GM04504 (cell line): Measurements from ENCODE around the gene HSP90AB1.

Experiments
- DNase-seq: peaks from one replicate; pipeline ENCODE4 v3.0.0-alpha.2; 2012; ENCODE audit warnings: low read depth

The HSP90AB1 gene

DNA sequence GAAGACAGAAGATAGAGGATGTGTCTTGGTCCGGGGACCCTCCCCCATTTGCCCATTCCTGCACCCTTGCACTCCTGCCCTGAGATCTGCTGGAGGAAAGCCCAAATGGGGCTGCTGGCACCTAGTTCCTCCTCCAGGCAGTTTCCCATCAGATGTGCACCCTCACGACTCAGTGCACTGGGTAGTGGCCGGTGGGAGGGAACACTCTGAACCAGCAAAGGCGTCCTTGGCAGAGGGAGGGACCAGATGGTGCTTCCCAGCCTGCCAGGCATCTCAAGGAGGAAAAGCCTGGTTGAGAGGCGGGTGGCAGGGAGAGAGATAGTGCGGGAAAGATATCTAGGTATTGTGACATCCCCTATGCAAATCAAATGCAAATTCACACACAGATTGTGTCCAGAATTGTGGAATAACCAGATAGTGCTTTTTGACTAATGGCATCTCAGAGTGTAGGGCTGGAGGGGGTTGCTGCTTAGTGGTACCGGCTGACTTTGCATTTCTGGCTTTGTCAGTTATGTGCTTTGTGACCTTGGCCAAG lies 42.9 kb downstream of the HSP90AB1 start:
- DNase-seq: no peak

DNA sequence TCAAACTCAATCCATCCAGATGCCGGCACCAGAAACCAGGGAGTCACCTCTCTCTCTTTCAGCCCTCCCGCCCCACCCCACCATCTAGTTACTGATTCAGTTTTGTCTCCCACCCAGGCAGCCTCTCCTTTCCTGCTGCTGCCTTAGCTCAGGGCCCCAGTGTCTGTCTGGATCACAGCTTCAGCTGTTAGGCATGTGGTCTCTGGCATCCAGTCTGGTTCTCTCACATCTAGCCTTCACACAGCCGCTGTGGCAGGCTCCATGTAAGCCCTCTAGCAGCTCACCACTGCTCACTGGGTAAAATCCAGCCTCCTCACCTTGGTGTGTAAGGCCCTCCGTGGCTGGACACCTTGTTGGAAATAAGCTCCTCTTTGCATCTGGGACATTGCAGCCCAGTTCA lies 44.9 kb downstream of the HSP90AB1 start:
- no peak for DNase-seq

DNA sequence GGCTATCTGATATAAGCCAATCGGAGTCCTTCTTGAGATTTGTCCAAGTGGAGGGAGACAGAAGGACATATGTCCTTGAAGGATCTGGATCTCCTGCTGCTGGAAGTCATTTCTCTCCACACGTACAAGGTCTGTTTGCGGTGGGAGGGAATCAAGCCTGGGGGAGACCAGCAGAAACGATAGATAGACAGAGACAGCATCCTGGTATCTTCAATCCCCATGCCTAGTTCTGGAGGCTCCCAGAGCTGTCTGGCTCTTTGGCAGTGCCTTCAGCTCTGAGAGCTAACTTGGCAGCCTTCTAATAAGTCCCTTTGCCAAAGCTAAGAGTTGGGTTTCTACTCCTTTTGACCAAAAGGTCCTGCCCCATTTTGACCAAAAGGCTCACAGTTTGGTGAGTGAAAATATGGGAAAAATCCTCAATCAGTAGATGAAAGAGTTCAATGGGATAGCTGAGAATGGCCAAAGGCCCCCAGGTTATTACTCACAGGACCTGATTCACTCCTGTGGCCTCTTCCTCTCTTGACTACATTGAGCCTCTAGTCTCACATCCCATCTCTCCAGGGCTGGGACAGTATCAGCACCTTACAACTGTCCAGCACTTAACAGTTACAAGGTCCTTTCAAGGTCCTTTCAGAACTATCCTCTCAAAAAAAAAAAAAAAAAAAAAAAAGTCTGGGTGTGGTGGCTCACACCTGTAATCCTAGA lies 45.9 kb downstream of the HSP90AB1 start:
- no peak for DNase-seq

DNA sequence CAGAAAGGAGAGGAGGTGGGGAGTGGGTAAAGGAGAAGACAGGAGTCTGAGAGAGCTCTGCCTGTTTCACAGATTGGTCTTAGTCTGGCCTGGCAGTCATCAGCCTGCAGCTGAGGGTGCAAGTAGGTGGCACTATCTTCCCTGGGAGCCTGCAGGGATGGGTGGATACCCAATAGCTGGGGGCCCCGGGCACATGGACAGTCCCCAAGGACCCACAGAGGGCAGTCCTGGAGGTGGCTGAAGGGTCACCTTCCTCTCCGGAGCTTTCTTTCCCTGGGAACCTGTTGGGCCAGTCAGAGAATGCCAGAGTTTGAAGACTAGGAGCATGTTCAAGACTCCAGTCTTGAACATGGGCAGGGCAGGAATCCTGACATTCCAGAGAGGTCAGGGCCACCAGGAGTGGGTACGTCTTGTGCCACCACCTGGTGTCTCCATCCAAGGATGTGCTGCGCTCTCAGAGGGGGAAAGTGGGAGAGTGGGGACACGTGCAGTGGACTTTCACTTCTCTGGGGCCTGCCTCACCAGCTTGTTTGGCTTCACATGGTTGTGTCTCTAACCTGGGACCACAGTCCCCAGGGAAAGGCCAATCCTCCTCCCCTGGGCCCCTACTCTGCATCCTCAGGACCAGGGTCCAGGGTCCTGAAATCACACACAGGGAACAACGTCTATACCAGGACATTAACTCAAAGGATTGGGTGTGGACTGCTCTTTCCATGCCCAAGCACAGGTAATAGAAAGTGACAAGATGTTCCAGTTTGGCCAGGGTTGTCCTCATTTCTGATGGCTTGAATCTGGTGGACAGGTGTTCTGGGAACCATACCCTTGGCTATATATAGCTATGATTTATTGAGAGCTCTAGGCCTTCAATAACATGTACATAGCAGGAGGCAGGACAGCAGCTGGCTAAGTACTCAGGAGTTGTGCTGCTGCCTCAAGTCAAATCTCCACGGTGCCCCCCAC lies 48.2 kb downstream of the HSP90AB1 start:
- DNase-seq: no peak

DNA sequence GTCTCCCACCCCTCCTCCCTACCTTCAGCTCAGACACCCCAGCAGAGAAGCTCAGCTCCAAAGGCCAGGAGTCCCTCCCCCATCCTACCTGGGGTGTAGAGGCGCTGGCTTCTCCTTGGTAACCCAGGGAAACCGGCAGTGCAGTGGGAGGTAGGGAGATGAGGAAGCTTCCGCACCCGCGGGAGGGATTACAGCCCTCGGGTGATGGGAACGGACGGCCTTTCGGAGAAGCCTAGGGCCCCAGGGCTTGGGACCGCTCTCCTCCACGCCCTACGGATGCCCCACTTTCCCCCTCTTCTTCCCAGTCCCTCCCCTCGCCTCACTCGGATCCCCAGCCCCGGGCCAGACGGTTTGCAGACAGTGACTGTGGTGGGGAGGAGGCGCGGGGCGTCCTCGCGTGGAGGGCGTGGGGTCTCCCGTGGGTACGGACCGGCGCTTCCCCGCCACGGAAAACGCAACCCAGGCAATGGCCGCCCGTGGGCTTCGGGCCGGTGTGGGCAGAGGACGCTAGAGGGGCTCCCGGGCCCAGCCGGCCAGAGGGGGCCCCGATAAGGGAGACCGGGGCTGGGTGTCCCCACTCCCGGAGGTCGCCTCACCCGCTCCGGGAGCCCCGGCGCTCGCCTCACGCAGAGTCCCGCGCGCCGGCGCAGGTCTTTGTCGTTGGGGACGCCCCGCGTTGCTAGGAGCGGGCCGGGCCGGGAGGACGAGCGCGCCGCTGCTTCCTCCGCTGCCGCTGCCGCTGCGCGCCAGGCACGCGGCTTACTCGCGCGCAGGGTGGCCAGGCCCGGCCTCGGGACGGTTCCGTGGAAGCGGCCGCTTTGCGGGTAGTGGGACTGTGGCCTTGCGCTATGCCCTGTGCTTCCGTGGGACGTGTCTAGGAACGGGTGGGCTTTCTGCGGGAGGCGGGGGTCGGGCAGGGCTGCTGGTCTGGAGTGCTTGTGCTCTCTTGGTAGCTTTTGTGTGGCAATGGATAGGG lies 50.5 kb downstream of the HSP90AB1 start:
- no peak for DNase-seq

DNA sequence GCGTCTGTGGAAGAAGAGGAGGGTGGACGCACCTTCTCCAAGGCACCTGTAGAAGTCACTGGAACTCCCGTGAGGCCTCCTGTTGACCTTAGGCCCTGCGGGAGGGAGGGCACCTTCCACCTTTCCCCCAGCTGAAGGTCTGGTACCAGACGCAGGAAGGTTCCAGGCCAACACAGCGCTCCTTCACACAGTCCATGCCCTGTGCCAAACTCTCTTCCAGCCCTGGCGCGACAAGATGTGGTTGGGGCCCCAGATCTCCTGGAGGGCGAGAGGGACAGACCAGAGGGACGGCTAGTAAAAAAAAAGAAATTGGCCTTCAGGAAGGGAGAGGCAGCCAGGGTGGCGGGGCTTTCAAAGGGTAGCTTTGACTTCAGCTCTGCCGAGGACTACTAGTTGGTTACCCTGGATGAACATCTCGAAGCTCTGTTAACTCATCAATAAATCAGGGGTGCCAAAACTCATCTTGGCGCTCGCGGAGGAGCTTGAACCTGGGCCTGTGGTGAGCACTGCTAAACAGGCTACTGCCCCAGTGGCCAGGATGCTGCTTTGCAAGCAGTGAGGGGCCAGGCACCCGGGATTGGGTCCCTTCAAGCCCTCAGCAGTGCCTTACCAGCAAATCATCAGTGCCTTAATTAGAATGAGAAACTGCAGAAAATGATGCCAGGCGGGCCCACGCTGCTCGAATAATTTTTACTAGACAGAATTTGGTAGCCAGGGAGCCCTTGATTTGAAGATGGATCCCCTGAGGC lies 51.3 kb downstream of the HSP90AB1 start:
- no peak for DNase-seq

DNA sequence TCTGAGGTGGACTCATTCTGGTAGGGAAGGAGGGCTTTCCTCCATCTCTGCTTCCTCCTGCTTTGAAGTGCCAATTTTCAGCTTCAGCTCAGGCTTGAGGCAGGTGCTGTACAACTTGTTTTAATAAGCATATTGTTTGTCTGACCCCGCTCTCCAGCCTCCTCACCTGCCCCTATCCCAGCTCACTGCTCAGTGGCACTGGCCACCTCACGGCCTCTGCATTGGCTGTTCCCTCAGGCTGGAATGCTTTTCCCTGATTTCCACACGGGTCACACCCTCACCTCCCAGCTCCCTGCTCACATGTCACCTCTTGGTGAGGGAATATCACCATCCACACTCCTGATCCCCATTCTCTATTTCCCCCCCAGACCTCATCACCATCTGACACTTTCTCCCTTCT lies 52.0 kb downstream of the HSP90AB1 start:
- DNase-seq: no peak

DNA sequence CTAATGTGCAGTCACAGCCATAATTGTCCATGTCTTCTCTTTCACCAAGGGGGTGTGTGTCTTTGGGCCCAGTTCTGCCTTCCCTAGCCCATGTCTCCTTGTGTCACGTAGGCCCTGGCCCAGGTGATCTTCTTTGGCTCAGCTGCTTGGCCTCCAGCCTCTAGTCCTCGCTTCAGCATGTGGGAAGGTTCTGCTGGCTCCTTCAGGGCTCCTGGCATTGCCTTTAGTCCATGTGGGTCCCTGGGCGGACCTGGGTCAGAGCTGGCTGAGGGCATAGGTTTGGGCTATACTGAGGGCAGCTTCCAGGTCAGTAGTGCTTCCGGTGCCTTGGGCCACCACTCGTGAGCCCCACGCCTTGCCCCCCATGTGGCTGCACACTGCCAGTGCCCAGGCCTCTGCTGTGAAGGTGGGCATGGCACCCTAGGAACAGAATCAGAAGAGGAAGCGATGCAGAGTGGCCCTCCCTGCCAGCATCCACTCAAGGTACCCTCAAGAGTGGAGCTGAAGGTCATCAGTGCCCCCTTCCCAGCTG lies 53.5 kb downstream of the HSP90AB1 start:
- DNase-seq: no peak

DNA sequence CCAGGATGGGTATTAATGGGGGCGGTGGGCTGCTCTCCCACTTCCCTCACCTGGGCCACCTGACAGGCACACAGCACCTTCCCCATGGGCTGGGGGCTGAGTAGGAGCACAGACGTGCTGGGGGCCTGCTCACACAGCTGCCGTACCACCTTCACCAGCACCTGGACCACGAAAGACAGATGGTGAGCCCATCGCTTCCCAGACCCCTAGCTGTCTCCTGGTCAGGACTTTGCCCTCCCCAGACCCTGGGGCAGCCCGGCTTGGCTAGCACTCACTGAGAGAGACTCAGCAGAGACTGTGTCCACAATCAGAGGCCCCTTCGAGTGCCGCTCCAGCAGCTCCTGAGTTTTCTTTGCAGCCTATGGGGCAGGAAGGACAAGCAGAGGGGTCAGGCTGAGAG lies 54.2 kb downstream of the HSP90AB1 start:
- DNase-seq: no peak

DNA sequence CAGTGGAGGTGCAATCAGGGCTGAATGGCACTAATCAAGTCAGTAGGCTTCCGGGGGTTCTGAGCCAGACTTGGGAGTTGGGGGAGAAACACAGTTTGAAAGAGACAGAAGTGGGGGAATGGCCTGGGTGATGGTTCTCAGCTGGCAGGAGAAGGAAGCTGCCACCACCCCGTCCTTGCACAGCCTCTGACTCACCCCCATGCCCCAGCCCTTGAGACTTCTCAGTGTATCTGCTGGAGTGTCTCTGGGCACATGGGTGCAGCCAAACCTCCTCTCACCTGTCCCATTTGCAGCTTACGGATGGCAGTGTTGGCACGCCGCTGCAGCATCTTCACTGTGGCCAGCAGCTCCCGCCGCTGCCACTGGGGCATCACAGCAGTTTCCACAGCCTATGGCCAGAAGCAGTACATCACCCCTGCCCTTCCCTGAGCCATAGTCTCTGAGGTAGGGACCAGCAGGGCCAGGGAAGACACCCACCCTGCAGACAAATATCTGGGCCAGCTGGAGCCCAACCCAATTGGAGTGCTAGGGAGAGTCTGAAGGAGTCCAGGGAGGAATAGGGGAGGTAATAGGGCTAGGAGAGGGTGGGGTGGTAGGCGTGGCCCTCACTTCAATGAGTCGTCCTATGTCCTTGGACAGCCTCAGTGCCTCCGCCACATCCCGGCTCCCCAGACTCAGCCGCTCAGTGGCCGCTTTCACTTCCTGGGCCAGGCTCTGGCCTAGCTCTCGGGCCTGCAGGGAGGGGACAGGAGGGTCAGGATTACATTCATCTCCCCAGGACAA lies 55.1 kb downstream of the HSP90AB1 start:
- DNase-seq: no peak

DNA sequence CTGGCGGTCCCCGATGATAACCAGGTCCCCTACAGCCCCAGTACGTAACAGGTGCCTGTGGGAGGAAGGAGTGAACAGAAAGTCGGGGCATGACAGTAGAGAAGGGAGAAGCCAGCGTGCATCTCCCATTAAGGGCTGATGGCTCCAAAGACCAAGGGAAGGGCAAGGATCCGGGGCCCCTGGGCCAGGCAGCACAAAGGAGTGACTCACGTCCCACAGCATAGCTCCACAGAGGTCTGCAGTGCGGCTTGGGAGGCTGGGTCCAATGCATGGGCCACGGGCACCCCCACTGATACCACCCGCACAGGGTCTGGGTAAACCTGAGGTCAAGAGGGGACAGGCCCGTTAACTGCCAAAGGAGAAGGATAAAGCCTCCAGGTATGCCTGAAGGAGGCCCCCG lies 56.0 kb downstream of the HSP90AB1 start:
- no peak for DNase-seq
